GM23338 (cell line): Measurements from ENCODE around the gene DLG2.

Experiments used
- CREB1 ChIP-seq: fragments of 250-450 bp; sonication (Bioruptor Pico); IDR thresholded peaks from 2 replicates; pipeline ENCODE4 v1.5.0; 2020; ENCODE audit warnings: low read depth, mild to moderate bottlenecking, moderate library complexity
- EZH2 ChIP-seq: fragments of 200-600 bp; sonication (generic); IDR thresholded peaks from one replicate; pipeline ENCODE4 v1.8.0; 2017; ENCODE audit warnings: antibody characterized with exemption, mild to moderate bottlenecking, low read depth; ENCODE audit not compliant: unreplicated experiment
- EZH2phosphoT487 ChIP-seq: fragments of 200-600 bp; sonication (generic); IDR thresholded peaks from one replicate; pipeline ENCODE4 v1.8.1; 2018; ENCODE audit warnings: antibody characterized with exemption; ENCODE audit not compliant: unreplicated experiment
- JUNB ChIP-seq: IDR thresholded peaks from one replicate; pipeline ENCODE4 v1.6.1; 2016; ENCODE audit warnings: antibody characterized with exemption; ENCODE audit not compliant: unreplicated experiment
- POLR2AphosphoS5 ChIP-seq: IDR thresholded peaks from 2 replicates; pipeline ENCODE4 v1.6.1; 2016; ENCODE audit warnings: antibody characterized with exemption, low read depth
- STAT1 ChIP-seq: IDR thresholded peaks from one replicate; pipeline ENCODE4 v1.6.1; 2016; ENCODE audit warnings: antibody characterized with exemption; ENCODE audit not compliant: unreplicated experiment
- ZNF114 ChIP-seq: fragments of 250-450 bp; sonication (Bioruptor Pico); IDR thresholded peaks from 2 replicates; pipeline ENCODE4 v1.5.0; 2020; ENCODE audit warnings: mild to moderate bottlenecking, moderate library complexity
- TF ChIP-seq, protein P1 (sequence below), 2 experiments: fragments of 200-600 bp in 1 of 2; sonication (generic) in 1 of 2; conservative IDR thresholded peaks; 2 replicates each; pipeline versions ENCODE4 v1.5.1 to v1.6.1; 2016 to 2017; ENCODE audit warnings: antibody characterized with exemption in 2 of 2, low read depth in 2 of 2, mild to moderate bottlenecking in 2 of 2, moderate library complexity in 1 of 2
- TF ChIP-seq, protein P2 (sequence below): IDR thresholded peaks from one replicate; pipeline ENCODE4 v1.6.1; 2018; ENCODE audit warnings: antibody characterized with exemption; ENCODE audit not compliant: unreplicated experiment
- TF ChIP-seq, protein P3 (sequence below): IDR thresholded peaks from 2 replicates; pipeline ENCODE4 v1.6.1; 2016; ENCODE audit warnings: antibody characterized with exemption

DNA sequence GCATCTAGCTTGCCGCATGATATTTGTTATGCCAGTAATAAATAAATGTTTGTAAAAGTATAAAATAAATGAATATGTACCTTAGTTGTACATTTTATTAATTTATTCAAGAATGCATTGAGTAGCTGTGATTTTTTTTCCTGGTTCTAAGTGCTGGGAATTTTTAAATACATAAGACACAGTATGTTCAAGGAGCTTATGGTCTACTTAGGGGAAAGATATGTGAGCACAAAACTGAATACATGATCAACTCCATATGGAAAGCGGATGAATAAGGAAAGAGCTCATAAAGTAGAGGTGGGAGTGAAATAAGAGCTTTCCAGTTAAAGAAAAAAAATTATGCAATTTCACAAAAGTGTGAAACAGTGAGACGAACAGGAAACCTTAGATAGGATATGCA is 1396.7 kb downstream of the DLG2 start:
- no peak for TF ChIP-seq EZH2
- TF ChIP-seq, protein P1, sequence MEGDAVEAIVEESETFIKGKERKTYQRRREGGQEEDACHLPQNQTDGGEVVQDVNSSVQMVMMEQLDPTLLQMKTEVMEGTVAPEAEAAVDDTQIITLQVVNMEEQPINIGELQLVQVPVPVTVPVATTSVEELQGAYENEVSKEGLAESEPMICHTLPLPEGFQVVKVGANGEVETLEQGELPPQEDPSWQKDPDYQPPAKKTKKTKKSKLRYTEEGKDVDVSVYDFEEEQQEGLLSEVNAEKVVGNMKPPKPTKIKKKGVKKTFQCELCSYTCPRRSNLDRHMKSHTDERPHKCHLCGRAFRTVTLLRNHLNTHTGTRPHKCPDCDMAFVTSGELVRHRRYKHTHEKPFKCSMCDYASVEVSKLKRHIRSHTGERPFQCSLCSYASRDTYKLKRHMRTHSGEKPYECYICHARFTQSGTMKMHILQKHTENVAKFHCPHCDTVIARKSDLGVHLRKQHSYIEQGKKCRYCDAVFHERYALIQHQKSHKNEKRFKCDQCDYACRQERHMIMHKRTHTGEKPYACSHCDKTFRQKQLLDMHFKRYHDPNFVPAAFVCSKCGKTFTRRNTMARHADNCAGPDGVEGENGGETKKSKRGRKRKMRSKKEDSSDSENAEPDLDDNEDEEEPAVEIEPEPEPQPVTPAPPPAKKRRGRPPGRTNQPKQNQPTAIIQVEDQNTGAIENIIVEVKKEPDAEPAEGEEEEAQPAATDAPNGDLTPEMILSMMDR (conservative IDR thresholded peaks at IDR 0.05; ENCODE audit: low read depth in 2 of 2): no peak
- TF ChIP-seq, protein P2, sequence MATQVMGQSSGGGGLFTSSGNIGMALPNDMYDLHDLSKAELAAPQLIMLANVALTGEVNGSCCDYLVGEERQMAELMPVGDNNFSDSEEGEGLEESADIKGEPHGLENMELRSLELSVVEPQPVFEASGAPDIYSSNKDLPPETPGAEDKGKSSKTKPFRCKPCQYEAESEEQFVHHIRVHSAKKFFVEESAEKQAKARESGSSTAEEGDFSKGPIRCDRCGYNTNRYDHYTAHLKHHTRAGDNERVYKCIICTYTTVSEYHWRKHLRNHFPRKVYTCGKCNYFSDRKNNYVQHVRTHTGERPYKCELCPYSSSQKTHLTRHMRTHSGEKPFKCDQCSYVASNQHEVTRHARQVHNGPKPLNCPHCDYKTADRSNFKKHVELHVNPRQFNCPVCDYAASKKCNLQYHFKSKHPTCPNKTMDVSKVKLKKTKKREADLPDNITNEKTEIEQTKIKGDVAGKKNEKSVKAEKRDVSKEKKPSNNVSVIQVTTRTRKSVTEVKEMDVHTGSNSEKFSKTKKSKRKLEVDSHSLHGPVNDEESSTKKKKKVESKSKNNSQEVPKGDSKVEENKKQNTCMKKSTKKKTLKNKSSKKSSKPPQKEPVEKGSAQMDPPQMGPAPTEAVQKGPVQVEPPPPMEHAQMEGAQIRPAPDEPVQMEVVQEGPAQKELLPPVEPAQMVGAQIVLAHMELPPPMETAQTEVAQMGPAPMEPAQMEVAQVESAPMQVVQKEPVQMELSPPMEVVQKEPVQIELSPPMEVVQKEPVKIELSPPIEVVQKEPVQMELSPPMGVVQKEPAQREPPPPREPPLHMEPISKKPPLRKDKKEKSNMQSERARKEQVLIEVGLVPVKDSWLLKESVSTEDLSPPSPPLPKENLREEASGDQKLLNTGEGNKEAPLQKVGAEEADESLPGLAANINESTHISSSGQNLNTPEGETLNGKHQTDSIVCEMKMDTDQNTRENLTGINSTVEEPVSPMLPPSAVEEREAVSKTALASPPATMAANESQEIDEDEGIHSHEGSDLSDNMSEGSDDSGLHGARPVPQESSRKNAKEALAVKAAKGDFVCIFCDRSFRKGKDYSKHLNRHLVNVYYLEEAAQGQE: no peak
- no peak for TF ChIP-seq POLR2AphosphoS5
- no peak for TF ChIP-seq ZNF114
- TF ChIP-seq EZH2phosphoT487: no peak
- TF ChIP-seq CREB1 (CRISPR knock-in tag): no peak
- no peak for TF ChIP-seq STAT1
- TF ChIP-seq, protein P3, sequence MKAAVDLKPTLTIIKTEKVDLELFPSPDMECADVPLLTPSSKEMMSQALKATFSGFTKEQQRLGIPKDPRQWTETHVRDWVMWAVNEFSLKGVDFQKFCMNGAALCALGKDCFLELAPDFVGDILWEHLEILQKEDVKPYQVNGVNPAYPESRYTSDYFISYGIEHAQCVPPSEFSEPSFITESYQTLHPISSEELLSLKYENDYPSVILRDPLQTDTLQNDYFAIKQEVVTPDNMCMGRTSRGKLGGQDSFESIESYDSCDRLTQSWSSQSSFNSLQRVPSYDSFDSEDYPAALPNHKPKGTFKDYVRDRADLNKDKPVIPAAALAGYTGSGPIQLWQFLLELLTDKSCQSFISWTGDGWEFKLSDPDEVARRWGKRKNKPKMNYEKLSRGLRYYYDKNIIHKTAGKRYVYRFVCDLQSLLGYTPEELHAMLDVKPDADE: no peak
- TF ChIP-seq JUNB: no peak
